IPS-18a (cell line): ENCODE results near the gene MAP6.

Source experiments
- H3K27ac ChIP-seq: one replicate; pipeline ENCODE4 v1.5.1; 2013; ENCODE audit warnings: low read length
- H3K27me3 ChIP-seq: one replicate; pipeline ENCODE4 v1.6.1; 2013; ENCODE audit warnings: mild to moderate bottlenecking, low read length; ENCODE audit not compliant: control insufficient read depth, insufficient read depth
- H3K36me3 ChIP-seq: one replicate; pipeline ENCODE4 v1.6.1; 2013; ENCODE audit warnings: low read depth, low read length; ENCODE audit not compliant: control insufficient read depth
- H3K4me1 ChIP-seq: one replicate; pipeline ENCODE4 v1.6.1; 2013; ENCODE audit warnings: low read depth, low read length; ENCODE audit not compliant: control insufficient read depth
- H3K4me3 ChIP-seq: one replicate; pipeline ENCODE4 v1.5.1; 2013; ENCODE audit warnings: low read length
- H3K9ac ChIP-seq: one replicate; pipeline ENCODE4 v1.6.1; 2013; ENCODE audit warnings: mild to moderate bottlenecking, low read length, moderate library complexity
- H3K9me3 ChIP-seq: one replicate; pipeline ENCODE4 v1.6.1; 2013; ENCODE audit warnings: low read depth, low read length; ENCODE audit not compliant: control insufficient read depth

The MAP6 gene

GRCh38 chr11:75642402-75643113 lies 26.3 kb downstream of the MAP6 start:
- no peak overlapping the region for H3K27ac ChIP-seq
- H3K4me1 ChIP-seq: no peaks in the 10 kb centered on the region
- no peaks in the 10 kb centered on the region for H3K27me3 ChIP-seq
- no peaks in the 10 kb centered on the region for H3K9me3 ChIP-seq
- H3K9ac ChIP-seq: no peak overlapping the region
- H3K4me3 ChIP-seq: no peak overlapping the region
- no peaks in the 10 kb centered on the region for H3K36me3 ChIP-seq

- Histone ChIP-seq H3K36me3 (no peaks in the 10 kb centered on the region), H3K9me3 (no peaks in the 10 kb centered on the region), H3K27me3 (no peaks in the 10 kb centered on the region), H3K27ac (no peak overlapping the region), H3K4me1 (no peaks in the 10 kb centered on the region), H3K4me3 (no peak overlapping the region), H3K9ac (no peak overlapping the region)
These were observed 29.1 kb downstream of the MAP6 start for GRCh38 chr11:75639762-75640181.

GRCh38 chr11:75637998-75638397 lies 30.8 kb downstream of the MAP6 start:
- peaks cover 3% of the 10 kb centered on the region for H3K4me1 ChIP-seq

GRCh38 chr11:75635066-75635862 lies 33.6 kb downstream of the MAP6 start:
- H3K4me3 ChIP-seq: no peak overlapping the region
- no peak overlapping the region for H3K9ac ChIP-seq
- peaks cover 3% of the 10 kb centered on the region for H3K4me1 ChIP-seq
- no peak overlapping the region for H3K27ac ChIP-seq
- no peaks in the 10 kb centered on the region for H3K9me3 ChIP-seq
- H3K27me3 ChIP-seq: no peaks in the 10 kb centered on the region
- no peaks in the 10 kb centered on the region for H3K36me3 ChIP-seq

More at GRCh38 chr11:75637998-75638397, 30.8 kb downstream of the MAP6 start:
- Histone ChIP-seq H3K9me3 (no peaks in the 10 kb centered on the region), H3K9ac (no peak overlapping the region), H3K4me3 (no peak overlapping the region), H3K27ac (no peak overlapping the region), H3K27me3 (no peaks in the 10 kb centered on the region), H3K36me3 (no peaks in the 10 kb centered on the region)

- no peak overlapping the region for H3K4me3 ChIP-seq
- no peak overlapping the region for H3K27ac ChIP-seq
- no peaks in the 10 kb centered on the region for H3K27me3 ChIP-seq
- no peaks in the 10 kb centered on the region for H3K9me3 ChIP-seq
- peaks cover 6% of the 10 kb centered on the region for H3K4me1 ChIP-seq
- no peaks in the 10 kb centered on the region for H3K36me3 ChIP-seq
- no peak overlapping the region for H3K9ac ChIP-seq
These were observed 35.3 kb downstream of the MAP6 start for GRCh38 chr11:75633409-75634066.

GRCh38 chr11:75632962-75633361 lies 35.9 kb downstream of the MAP6 start:
- Histone ChIP-seq H3K27ac (no peak overlapping the region), H3K9me3 (no peaks in the 10 kb centered on the region), H3K9ac (no peak overlapping the region), H3K36me3 (no peaks in the 10 kb centered on the region), H3K4me3 (no peak overlapping the region), H3K4me1 (peaks cover 12% of the 10 kb centered on the region), H3K27me3 (no peaks in the 10 kb centered on the region)

GRCh38 chr11:75632450-75632849 lies 36.4 kb downstream of the MAP6 start:
- no peaks in the 10 kb centered on the region for H3K27me3 ChIP-seq
- H3K9me3 ChIP-seq: no peaks in the 10 kb centered on the region
- no peak overlapping the region for H3K27ac ChIP-seq
- H3K9ac ChIP-seq: no peak overlapping the region
- H3K36me3 ChIP-seq: no peaks in the 10 kb centered on the region
- peaks cover 15% of the 10 kb centered on the region for H3K4me1 ChIP-seq
- H3K4me3 ChIP-seq: no peak overlapping the region

- H3K9me3 ChIP-seq: no peaks in the 10 kb centered on the region
- no peak overlapping the region for H3K4me3 ChIP-seq
- H3K4me1 ChIP-seq: peaks cover 15% of the 10 kb centered on the region
- H3K9ac ChIP-seq: no peak overlapping the region
- H3K27me3 ChIP-seq: no peaks in the 10 kb centered on the region
- H3K27ac ChIP-seq: no peak overlapping the region
- no peaks in the 10 kb centered on the region for H3K36me3 ChIP-seq
These were observed 37.6 kb downstream of the MAP6 start for GRCh38 chr11:75631086-75631730.

- Histone ChIP-seq H3K9ac (no peak overlapping the region), H3K36me3 (no peaks in the 10 kb centered on the region), H3K4me3 (no peak overlapping the region), H3K27ac (no peak overlapping the region), H3K27me3 (no peaks in the 10 kb centered on the region), H3K9me3 (no peaks in the 10 kb centered on the region), H3K4me1 (peaks cover 13% of the 10 kb centered on the region)
These were observed 40.8 kb downstream of the MAP6 start for GRCh38 chr11:75627906-75628668.

- peaks cover 13% of the 10 kb centered on the region for H3K4me1 ChIP-seq
- no peaks in the 10 kb centered on the region for H3K36me3 ChIP-seq
- H3K27me3 ChIP-seq: no peaks in the 10 kb centered on the region
- no peak overlapping the region for H3K9ac ChIP-seq
- no peak overlapping the region for H3K4me3 ChIP-seq
- H3K27ac ChIP-seq: no peak overlapping the region
- no peaks in the 10 kb centered on the region for H3K9me3 ChIP-seq
These were observed 41.8 kb downstream of the MAP6 start for GRCh38 chr11:75626889-75627529.
